MM.1S (cell line): ENCODE data around the gene FUT8.
"Not testable (repeated sequence)": the region's sequence is repeated elsewhere in the genome, so short reads cannot be mapped to it uniquely, and the experiment has no call there.

ENCODE experiments used
- CTCF ChIP-seq: fragments of 300-600 bp; sonication (generic); IDR thresholded peaks from 2 replicates; pipeline ENCODE4 v1.5.1; 2016; ENCODE audit warnings: antibody characterized with exemption, low read length, mixed read lengths
- EZH2 ChIP-seq: fragments of 300-600 bp; sonication (generic); optimal IDR thresholded peaks from 2 replicates; pipeline ENCODE3; 2017; ENCODE audit warnings: low read depth, mild to moderate bottlenecking, antibody characterized with exemption, low read length, mixed read lengths
- EZH2phosphoT487 ChIP-seq: fragments of 300-600 bp; sonication (generic); IDR thresholded peaks from 2 replicates; pipeline ENCODE4 v1.6.1; 2018; ENCODE audit warnings: antibody characterized with exemption, low read length

GRCh38 chr14:65717384-65717915, 304.9 kb downstream of the FUT8 start:
- TF ChIP-seq EZH2, CTCF, EZH2phosphoT487: not testable (repeated sequence)
